ENCODE measurements around the gene DDB1.

The DDB1 gene

GRCh38 chr11:61354208-61354607 is 21.3 kb upstream of the DDB1 start:
- DNase-seq (ENCODE audit: insufficient read length, low spot score): no peak
- FAIRE-seq: no peak
- no peak for TF ChIP-seq CTCF (IDR thresholded peaks at IDR 0.05; ENCODE audit: insufficient read depth, missing control alignments)

GRCh38 chr11:61353131-61354067 is 20.5 kb upstream of the DDB1 start:
- FAIRE-seq (no peak), DNase-seq (ENCODE audit: insufficient read length, low spot score) (no peak)
- TF ChIP-seq CTCF (IDR thresholded peaks at IDR 0.05; ENCODE audit: insufficient read depth, missing control alignments): no peak

- FAIRE-seq (no peak), DNase-seq (ENCODE audit: insufficient read length, low spot score) (no peak)
- TF ChIP-seq CTCF (IDR thresholded peaks at IDR 0.05; ENCODE audit: insufficient read depth, missing control alignments): no peak
Measured at GRCh38 chr11:61352038-61352437, 19.1 kb upstream of the DDB1 start.

- DNase-seq (ENCODE audit: insufficient read length, low spot score): no peak
- FAIRE-seq: no peak
- no peak for TF ChIP-seq CTCF (IDR thresholded peaks at IDR 0.05; ENCODE audit: insufficient read depth, missing control alignments)
Measured at GRCh38 chr11:61350803-61351202, 17.9 kb upstream of the DDB1 start.

GRCh38 chr11:61350336-61350735 is 17.4 kb upstream of the DDB1 start:
- no peak for DNase-seq (ENCODE audit: insufficient read length, low spot score)
- no peak for TF ChIP-seq CTCF (IDR thresholded peaks at IDR 0.05; ENCODE audit: insufficient read depth, missing control alignments)
- FAIRE-seq: no peak

- FAIRE-seq: no peak
- no peak for DNase-seq (ENCODE audit: insufficient read length, low spot score)
- TF ChIP-seq CTCF (IDR thresholded peaks at IDR 0.05; ENCODE audit: insufficient read depth, missing control alignments): no peak
Measured at GRCh38 chr11:61349916-61350315, 17.0 kb upstream of the DDB1 start.

- FAIRE-seq: no peak
- TF ChIP-seq CTCF (IDR thresholded peaks at IDR 0.05; ENCODE audit: insufficient read depth, missing control alignments): no peak
- no peak for DNase-seq (ENCODE audit: insufficient read length, low spot score)
Measured at GRCh38 chr11:61349189-61349751, 16.4 kb upstream of the DDB1 start.

All from D721Med (cell line).